NCI-H2107 treated with DMSO at 0.1 percent for 48 hours (cell line): ENCODE data around the gene TECR.
"Not testable (repeated sequence)": the region's sequence is repeated elsewhere in the genome, so short reads cannot be mapped to it uniquely, and the experiment has no call there.

ENCODE experiments used
- DNase-seq: peaks from one replicate; lab custom pipeline; 2025; ENCODE audit not compliant: unreplicated experiment; lab: John Stamatoyannopoulos, UW

The TECR gene

DNA sequence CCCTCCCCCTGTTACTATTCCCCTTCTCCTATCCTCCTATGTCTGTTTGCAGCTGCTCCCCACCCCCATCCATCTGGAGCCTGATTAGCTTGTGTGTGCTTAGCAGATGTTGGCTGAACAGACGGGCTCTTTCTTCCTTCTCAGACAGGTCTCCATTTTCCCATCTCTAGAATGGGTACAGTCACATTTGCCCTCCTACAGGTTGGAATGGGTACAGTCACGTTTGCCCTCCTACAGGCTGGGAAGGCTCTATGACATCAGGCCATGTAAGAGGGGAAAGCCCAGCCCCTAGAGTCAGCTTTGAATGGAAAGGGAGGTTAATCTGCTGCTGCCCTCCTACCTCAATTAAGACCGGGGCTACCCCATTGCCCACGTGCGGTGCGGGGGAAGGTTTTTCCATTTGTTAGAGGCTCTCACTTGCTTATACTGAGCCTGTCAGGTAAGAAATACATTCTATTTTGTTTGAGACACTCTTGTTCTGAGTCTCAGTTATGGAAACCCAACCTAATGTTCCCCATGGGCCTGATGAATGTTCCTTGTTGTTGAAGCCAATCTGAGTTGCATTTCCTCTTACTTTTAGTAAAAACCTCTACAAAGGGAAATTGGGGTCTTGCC is 51.3 kb downstream of the TECR start:
- DNase-seq, result no peak

- DNase-seq, result no peak
Measured at GRCh38 chr19:14582894-14583340, 53.5 kb downstream of the TECR start, which contains the start of gene CLEC17A. Gene CLEC17A (plus strand): TSS chr19:14583084. CDS start chr19:14583161, 77 bp downstream.

- DNase-seq, result not testable (repeated sequence)
Measured at GRCh38 chr19:14584372-14584771, 55.0 kb downstream of the TECR start.

- DNase-seq, result not testable (repeated sequence)
Measured at GRCh38 chr19:14585187-14585586, 55.8 kb downstream of the TECR start.

GRCh38 chr19:14589433-14589832 is 60.0 kb downstream of the TECR start:
- not testable (repeated sequence) for DNase-seq

GRCh38 chr19:14595558-14595957 is 66.2 kb downstream of the TECR start:
- DNase-seq, result no peak

DNA sequence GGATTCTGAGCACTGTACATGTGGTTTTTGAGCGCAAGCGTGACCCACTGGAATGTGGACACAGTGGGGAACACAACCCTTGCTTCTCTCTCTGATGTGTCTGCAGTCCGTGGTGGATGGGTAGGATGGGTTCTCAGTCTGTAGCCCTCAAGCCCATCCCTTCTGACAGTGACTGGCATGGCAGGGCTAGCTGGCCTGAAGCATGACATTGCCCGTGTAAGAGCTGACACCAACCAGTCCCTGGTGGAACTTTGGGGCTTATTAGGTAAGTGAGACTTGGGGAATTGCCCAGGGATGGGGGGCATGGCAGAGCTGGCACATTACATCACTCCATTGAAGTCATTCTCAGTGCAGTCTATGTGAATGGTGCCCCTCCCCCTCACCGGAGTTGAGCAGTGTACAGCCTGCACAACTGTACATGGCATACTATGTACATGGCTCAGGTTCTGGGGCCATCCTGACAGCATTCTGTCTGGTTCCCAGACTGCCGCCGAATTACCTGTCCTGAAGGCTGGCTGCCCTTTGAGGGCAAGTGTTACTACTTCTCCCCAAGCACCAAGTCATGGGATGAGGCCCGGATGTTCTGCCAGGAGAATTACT is 70.3 kb downstream of the TECR start:
- DNase-seq, result no peak

DNA sequence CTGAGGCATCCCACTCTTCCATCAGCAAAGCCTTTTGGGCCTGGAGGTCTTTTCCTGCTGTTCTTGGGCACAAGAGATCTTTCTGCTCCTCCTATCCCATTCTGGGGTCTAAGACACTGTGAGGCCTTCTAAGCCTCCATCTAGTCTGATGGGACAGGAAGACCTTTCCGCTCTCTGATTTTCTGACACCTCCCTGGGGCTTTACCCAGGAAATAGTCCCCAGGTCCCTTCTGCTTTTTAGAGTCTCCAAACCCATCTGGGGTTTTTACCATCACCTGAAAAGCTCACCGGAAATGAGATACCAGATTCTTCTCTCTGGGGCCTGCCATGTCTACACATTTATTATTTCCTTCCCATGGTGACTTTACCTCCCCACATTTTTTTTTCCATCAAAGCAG is 74.6 kb downstream of the TECR start:
- DNase-seq, result no peak

DNA sequence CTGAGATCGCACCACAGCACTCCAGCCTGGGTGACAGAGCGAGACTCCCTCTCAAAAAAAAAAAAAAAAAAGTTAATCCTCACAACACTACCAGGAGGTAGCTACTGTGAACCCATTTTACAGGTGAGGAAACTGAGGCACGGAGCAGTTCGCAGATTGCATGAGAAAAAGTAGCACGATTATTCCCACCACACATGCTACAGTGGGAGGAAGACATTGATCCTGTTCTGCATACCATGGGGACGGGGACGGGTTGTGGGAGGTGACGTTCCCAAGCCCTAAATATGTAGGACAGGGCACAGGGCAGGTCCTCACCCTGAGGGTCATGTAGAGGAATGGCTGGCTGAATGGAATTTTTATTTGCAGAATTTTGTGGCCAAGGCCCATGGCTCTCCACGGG is 77.2 kb downstream of the TECR start:
- DNase-seq, result no peak

- DNase-seq, result no peak
Measured at GRCh38 chr19:14611051-14611450, 81.7 kb downstream of the TECR start.

DNA sequence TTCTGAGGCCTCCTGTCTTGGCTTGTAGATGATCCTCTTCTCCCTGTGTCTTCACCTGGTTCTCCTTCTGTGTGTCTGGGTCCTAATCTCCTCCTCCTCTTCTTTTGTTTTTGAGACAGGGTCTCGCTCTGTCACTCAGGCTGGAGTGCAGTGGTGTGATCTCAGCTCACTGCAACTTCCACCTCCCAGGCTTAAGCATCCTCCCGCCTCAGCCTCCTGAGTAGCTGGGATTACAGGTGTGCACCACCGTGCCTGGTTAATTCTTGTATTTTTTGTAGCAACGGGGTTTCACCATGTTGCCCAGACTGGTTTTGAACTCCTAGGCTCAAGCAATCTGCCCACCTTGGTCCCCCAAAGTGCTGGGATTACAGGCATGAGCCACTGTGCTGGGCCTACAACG is 82.8 kb downstream of the TECR start:
- not testable (repeated sequence) for DNase-seq

DNA sequence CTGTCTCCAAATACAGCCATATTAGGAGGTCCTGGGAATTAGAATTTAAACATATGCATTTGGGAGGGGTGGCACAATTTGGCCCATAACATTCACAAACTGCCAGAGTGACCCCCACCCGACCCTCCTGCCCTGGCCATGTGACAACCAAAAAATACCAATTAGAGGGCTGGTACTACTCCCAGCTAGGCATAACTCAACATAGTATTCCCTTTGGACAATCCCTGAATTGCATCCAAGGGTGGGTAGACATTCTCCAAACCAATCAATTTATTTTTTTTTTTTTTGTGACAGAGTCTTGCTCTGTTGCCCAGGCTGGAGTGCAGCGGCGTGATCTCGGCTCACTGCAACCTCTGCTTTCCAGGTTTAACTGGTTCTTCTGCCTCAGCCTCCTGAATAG is 83.3 kb downstream of the TECR start:
- no peak for DNase-seq

DNA sequence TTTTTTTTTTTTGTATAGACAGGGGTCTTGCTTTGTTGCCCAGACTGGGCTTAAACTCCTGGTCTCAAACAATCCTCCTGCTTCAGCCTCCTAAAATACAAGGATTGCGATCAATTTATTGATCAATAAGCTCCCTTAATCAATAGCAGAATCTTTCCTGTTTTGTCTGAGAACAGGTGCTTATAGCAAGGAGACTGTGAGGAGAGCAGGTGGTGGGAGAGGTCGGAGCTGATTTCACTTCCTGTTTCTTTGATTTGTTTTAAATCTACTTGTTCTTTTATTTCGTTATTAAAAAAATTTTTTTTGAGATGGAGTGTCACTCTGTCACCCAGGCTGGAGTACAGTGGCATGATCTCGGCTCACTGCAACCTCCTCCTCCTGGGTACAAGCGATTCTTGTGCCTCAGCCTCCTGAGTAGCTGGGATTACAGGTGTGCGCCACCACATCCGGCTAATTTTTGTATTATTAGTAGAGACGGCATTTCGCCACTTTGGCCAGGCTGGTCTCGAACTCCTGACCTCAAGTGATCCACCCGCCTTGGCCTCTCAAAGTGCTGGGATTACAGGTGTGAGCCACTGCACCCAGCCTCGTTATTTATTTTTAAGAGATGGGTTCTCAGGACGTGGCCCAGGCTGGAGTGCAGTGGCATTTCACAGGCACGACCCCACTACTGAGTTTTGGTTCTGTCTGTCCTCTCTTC is 84.2 kb downstream of the TECR start:
- DNase-seq, result not testable (repeated sequence)

- no peak for DNase-seq
Measured at GRCh38 chr19:14614099-14614412, 84.7 kb downstream of the TECR start.
